ENCODE measurements around the gene SPTB.

Gene SPTB

DNA sequence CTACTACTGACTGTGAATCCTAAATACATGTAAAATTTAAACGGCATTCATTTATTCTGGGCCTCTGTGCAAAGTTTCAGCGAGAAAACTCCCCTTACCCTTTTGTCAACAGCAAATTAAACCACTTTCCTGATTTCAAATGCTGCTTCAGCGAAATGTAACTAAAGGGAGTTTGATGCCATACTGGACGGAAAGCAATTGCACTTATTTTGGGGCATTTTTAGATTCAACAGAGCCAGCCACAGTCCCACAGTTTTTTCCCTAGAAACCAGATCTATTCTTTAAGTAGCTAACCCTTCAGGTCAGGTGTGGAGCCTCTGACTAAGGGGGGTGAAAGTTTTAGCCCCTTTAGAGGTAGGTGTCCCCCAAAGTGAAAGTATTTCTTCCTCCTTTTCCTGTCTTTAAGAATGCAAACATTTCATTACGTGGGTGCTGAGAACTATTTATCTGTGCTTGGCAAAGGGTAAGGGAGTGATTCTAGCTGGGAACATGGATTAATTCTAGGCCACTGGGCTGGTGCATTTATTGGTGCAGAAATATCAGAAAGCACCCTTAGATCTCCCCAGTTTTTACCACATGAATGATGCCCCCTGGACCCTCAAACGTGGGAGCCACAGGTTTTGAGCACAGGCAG is 72.7 kb downstream of the SPTB start:
- TF ChIP-seq TAF1 (IDR thresholded peaks at IDR 0.05; ENCODE audit: low read depth) (no peak), TEAD4 (IDR thresholded peaks at IDR 0.05) (no peak), RAD21 (IDR thresholded peaks at IDR 0.05; ENCODE audit: low read depth) (no peak), FOXM1 (IDR thresholded peaks at IDR 0.05; ENCODE audit: borderline replicate concordance, low read depth) (no peak), TCF12 (IDR thresholded peaks at IDR 0.05; ENCODE audit: low read depth) (no peak), NFIC (IDR thresholded peaks at IDR 0.05) (no peak), CEBPB (IDR thresholded peaks at IDR 0.05) (no peak), EGR1 (IDR thresholded peaks at IDR 0.05) (no peak), YY1 (IDR thresholded peaks at IDR 0.05; ENCODE audit: low read depth) (no peak), CREB1 (IDR thresholded peaks at IDR 0.05; ENCODE audit: low read depth) (no peak), ZBTB7A (IDR thresholded peaks at IDR 0.05; ENCODE audit: low read depth) (no peak), EP300 (IDR thresholded peaks at IDR 0.05; ENCODE audit: borderline replicate concordance) (no peak)
- TF ChIP-seq, protein P1, sequence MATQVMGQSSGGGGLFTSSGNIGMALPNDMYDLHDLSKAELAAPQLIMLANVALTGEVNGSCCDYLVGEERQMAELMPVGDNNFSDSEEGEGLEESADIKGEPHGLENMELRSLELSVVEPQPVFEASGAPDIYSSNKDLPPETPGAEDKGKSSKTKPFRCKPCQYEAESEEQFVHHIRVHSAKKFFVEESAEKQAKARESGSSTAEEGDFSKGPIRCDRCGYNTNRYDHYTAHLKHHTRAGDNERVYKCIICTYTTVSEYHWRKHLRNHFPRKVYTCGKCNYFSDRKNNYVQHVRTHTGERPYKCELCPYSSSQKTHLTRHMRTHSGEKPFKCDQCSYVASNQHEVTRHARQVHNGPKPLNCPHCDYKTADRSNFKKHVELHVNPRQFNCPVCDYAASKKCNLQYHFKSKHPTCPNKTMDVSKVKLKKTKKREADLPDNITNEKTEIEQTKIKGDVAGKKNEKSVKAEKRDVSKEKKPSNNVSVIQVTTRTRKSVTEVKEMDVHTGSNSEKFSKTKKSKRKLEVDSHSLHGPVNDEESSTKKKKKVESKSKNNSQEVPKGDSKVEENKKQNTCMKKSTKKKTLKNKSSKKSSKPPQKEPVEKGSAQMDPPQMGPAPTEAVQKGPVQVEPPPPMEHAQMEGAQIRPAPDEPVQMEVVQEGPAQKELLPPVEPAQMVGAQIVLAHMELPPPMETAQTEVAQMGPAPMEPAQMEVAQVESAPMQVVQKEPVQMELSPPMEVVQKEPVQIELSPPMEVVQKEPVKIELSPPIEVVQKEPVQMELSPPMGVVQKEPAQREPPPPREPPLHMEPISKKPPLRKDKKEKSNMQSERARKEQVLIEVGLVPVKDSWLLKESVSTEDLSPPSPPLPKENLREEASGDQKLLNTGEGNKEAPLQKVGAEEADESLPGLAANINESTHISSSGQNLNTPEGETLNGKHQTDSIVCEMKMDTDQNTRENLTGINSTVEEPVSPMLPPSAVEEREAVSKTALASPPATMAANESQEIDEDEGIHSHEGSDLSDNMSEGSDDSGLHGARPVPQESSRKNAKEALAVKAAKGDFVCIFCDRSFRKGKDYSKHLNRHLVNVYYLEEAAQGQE (IDR thresholded peaks at IDR 0.05; ENCODE audit: low read depth), result no peak
- TF ChIP-seq, protein P2, sequence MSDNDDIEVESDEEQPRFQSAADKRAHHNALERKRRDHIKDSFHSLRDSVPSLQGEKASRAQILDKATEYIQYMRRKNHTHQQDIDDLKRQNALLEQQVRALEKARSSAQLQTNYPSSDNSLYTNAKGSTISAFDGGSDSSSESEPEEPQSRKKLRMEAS (IDR thresholded peaks at IDR 0.05), result no peak
- TF ChIP-seq, protein P3, sequence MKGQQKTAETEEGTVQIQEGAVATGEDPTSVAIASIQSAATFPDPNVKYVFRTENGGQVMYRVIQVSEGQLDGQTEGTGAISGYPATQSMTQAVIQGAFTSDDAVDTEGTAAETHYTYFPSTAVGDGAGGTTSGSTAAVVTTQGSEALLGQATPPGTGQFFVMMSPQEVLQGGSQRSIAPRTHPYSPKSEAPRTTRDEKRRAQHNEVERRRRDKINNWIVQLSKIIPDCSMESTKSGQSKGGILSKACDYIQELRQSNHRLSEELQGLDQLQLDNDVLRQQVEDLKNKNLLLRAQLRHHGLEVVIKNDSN (IDR thresholded peaks at IDR 0.05), result no peak

DNA sequence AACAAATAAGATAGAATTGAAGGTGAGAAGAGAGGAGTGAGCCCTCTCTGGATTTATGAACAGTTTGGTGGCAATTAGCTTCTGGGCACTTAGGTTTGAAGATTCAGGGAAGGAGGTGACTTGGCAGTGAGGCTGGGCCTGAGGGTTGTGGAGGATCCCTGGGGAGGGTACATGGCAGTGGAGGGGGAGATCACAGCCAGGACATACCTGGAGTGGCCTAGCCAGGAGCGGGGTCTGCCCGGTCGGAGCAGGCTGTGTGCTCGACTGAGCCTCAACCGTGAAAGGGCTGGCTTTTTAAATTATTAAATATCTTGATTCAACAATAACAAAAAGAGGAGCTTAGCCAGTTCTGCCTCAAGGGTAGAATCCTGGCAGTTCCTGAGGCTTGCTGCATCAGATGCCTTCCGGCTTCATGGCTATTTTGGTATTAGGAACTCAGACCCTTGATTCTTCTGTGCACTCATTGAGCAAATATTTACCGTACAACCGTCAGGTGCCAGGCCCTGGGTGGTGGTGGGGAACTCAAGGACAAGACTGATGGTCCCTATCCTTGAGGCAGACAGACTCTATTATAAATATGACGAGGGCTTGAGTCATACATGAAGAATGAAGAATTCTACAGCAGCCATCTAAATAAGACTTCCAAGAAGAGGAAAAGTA is 73.4 kb downstream of the SPTB start:
- no peak for TF ChIP-seq TCF12 (IDR thresholded peaks at IDR 0.05; ENCODE audit: low read depth)
- no peak for TF ChIP-seq TAF1 (IDR thresholded peaks at IDR 0.05; ENCODE audit: low read depth)
- no peak for TF ChIP-seq CREB1 (IDR thresholded peaks at IDR 0.05; ENCODE audit: low read depth)
- no peak for TF ChIP-seq RAD21 (IDR thresholded peaks at IDR 0.05; ENCODE audit: low read depth)
- TF ChIP-seq YY1 (IDR thresholded peaks at IDR 0.05; ENCODE audit: low read depth), result no peak
- TF ChIP-seq TEAD4 (IDR thresholded peaks at IDR 0.05), result no peak
- no peak for TF ChIP-seq ZBTB7A (IDR thresholded peaks at IDR 0.05; ENCODE audit: low read depth)
- no peak for TF ChIP-seq NFIC (IDR thresholded peaks at IDR 0.05)
- TF ChIP-seq EGR1 (IDR thresholded peaks at IDR 0.05), result no peak
- TF ChIP-seq, protein P3 (IDR thresholded peaks at IDR 0.05), result no peak

DNA sequence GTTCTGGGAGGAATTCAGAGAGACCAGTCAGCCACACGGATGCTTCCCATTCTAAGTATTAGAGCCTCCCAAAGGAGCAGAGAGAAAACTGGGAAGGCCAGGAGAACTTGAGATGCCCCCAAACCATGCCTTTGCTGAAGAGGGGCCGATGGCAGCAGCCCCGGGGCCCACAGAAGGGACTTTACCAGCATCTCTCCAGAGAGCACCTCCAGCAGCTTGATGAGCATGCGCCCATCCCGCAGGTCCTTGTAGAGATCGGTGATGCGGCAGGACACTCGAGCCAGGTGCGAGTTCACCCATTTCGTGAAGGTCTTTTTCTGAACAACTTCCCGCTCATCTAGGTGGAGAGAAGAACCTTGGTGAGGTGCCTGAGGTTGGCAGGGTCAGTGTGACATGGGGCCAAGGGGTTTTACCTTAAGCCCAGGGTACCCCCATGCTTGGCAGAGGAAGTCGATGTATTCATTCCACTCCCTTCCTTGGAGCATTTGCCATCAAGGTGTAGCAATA is 74.9 kb downstream of the SPTB start:
- TF ChIP-seq TAF1 (IDR thresholded peaks at IDR 0.05; ENCODE audit: low read depth), result no peak
- TF ChIP-seq YY1 (IDR thresholded peaks at IDR 0.05; ENCODE audit: low read depth), result no peak
- no peak for TF ChIP-seq CREB1 (IDR thresholded peaks at IDR 0.05; ENCODE audit: low read depth)
- no peak for TF ChIP-seq TCF12 (IDR thresholded peaks at IDR 0.05; ENCODE audit: low read depth)
- TF ChIP-seq, protein P3 (IDR thresholded peaks at IDR 0.05), result no peak
- TF ChIP-seq TEAD4 (IDR thresholded peaks at IDR 0.05), result no peak
- TF ChIP-seq EGR1 (IDR thresholded peaks at IDR 0.05), result no peak
- no peak for TF ChIP-seq ZBTB7A (IDR thresholded peaks at IDR 0.05; ENCODE audit: low read depth)
- TF ChIP-seq RAD21 (IDR thresholded peaks at IDR 0.05; ENCODE audit: low read depth), result no peak
- TF ChIP-seq, protein P2 (IDR thresholded peaks at IDR 0.05), result no peak
- no peak for TF ChIP-seq FOXM1 (IDR thresholded peaks at IDR 0.05; ENCODE audit: borderline replicate concordance, low read depth)
- no peak for TF ChIP-seq NFIC (IDR thresholded peaks at IDR 0.05)
- no peak for TF ChIP-seq EP300 (IDR thresholded peaks at IDR 0.05; ENCODE audit: borderline replicate concordance)
- TF ChIP-seq, protein P1 (IDR thresholded peaks at IDR 0.05; ENCODE audit: low read depth), result no peak
- no peak for TF ChIP-seq CEBPB (IDR thresholded peaks at IDR 0.05)

DNA sequence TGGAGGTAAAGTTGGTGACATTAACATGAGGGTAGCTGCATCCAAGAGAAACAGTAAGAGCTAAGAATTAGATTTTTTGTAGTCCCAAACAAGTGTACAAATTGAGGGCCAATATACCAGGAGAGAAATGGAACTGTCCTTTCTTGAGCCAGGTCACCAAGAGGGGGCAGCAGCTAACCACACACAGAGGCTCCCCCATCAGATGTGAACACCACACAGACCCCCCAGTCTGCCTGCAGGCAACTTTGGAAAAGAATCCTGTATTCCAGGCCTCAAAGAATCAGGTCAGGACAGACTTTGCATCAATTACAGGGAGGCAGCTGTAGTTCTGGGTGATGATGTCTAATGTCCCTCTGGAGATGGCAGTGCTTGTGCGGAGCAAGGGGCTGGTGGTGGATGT is 77.9 kb downstream of the SPTB start:
- peak; percentile 84 for TF ChIP-seq RAD21 (IDR thresholded peaks at IDR 0.05; ENCODE audit: low read depth)
- TF ChIP-seq NFIC (IDR thresholded peaks at IDR 0.05), result no peak

DNA sequence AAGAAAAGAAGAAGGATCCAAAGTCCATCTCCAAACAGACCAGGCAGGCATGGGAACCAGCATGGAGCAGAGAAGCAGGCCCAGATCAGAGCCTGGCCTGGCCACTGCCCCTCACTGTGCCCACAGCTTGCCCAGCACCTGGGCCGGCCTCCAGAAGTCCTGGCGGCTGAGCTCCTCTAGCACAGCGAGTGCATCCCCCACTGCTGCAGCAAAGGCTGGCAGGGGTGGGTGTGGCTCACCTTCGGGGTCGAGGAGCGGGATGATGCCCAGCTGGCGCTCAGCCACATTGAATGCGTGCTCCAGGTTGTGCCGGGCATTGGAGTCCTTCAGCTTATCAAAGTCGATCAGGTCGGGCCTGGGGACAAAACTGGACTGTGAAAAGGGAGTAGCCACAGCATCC is 78.7 kb downstream of the SPTB start:
- TF ChIP-seq EGR1 (IDR thresholded peaks at IDR 0.05) (no peak), CEBPB (IDR thresholded peaks at IDR 0.05) (no peak), FOXM1 (IDR thresholded peaks at IDR 0.05; ENCODE audit: borderline replicate concordance, low read depth) (no peak), TAF1 (IDR thresholded peaks at IDR 0.05; ENCODE audit: low read depth) (no peak), RAD21 (IDR thresholded peaks at IDR 0.05; ENCODE audit: low read depth) (no peak), TEAD4 (IDR thresholded peaks at IDR 0.05) (no peak), YY1 (IDR thresholded peaks at IDR 0.05; ENCODE audit: low read depth) (no peak), TCF12 (IDR thresholded peaks at IDR 0.05; ENCODE audit: low read depth) (no peak), NFIC (IDR thresholded peaks at IDR 0.05) (no peak), CREB1 (IDR thresholded peaks at IDR 0.05; ENCODE audit: low read depth) (no peak), EP300 (IDR thresholded peaks at IDR 0.05; ENCODE audit: borderline replicate concordance) (no peak), ZBTB7A (IDR thresholded peaks at IDR 0.05; ENCODE audit: low read depth) (no peak)
- TF ChIP-seq, protein P1 (IDR thresholded peaks at IDR 0.05; ENCODE audit: low read depth), result no peak
- TF ChIP-seq, protein P2 (IDR thresholded peaks at IDR 0.05), result no peak
- TF ChIP-seq, protein P3 (IDR thresholded peaks at IDR 0.05), result no peak

All from Ishikawa (cell line).